Activated T-cell treated with anti-CD3 and anti-CD28 coated beads for 24 hours (primary cell): Measurements from ENCODE around the gene HMG20A.

ENCODE experiments used
- DNase-seq: peaks from one replicate; pipeline ENCODE4 v3.0.0-alpha.2; 2020; ENCODE audit warnings: low read depth

The HMG20A gene

GRCh38 chr15:77478051-77478450 is 57.4 kb downstream of the HMG20A start:
- no peak for DNase-seq

- no peak for DNase-seq
Observed at GRCh38 chr15:77479015-77479414, 58.3 kb downstream of the HMG20A start.

DNA sequence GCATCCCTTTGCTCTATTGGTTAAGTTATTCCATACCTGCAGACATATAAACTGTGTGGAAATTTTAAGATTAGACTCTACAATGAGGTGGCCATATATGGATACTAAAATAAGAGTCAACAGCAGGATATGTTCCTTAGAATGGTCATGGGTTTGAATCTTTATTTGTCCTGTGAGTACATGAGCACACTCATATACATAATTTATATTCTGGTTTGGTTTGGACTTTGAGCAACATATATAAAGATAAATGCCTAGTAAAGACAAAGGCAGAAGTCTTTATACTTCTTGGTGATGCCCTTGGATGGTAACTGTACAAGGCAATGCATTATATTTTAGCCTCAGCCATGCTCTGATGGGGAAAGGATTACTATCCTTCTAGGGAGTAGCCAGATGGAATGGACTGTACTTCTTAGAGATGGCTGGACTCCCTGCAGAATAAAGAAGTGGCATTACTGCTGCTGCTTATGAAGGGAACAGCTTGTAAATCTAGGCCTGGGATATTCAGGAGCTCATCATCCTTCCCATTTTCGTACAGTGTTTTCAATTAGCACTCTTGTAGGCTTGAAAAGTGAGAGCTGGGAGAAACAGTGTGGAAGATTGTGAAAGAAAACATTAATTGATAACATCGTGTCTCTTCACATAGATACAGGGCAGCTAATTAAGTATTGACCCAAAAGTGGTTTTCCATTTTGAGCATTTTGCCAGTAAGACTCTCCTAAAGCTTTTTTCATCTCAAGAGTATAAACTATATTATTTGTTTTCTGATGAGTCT is 60.4 kb downstream of the HMG20A start:
- DNase-seq = no peak

DNA sequence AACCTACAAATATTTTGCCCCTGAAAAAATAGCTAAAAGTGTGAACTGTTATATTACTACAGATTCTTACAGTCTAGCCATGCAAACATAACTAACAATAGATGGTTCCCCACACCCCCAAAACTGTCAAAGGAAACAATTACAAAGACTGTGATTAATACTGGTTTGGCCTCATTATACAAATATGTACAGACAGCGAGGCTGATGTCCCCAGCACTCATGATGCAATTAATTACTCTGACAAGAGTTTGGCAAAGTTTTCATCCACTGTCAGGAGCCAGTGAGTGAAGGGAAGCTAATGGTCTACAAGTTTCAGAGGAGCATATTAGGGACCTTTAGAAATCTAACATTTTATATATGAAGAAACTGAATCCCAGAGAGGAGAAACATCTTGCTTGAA is 61.0 kb downstream of the HMG20A start:
- no peak for DNase-seq

- no peak for DNase-seq
Observed at GRCh38 chr15:77482570-77482969, 61.9 kb downstream of the HMG20A start.

- no peak for DNase-seq
Observed at GRCh38 chr15:77483425-77484140, 62.9 kb downstream of the HMG20A start.

- no peak for DNase-seq
Observed at GRCh38 chr15:77484994-77485393, 64.3 kb downstream of the HMG20A start.

DNA sequence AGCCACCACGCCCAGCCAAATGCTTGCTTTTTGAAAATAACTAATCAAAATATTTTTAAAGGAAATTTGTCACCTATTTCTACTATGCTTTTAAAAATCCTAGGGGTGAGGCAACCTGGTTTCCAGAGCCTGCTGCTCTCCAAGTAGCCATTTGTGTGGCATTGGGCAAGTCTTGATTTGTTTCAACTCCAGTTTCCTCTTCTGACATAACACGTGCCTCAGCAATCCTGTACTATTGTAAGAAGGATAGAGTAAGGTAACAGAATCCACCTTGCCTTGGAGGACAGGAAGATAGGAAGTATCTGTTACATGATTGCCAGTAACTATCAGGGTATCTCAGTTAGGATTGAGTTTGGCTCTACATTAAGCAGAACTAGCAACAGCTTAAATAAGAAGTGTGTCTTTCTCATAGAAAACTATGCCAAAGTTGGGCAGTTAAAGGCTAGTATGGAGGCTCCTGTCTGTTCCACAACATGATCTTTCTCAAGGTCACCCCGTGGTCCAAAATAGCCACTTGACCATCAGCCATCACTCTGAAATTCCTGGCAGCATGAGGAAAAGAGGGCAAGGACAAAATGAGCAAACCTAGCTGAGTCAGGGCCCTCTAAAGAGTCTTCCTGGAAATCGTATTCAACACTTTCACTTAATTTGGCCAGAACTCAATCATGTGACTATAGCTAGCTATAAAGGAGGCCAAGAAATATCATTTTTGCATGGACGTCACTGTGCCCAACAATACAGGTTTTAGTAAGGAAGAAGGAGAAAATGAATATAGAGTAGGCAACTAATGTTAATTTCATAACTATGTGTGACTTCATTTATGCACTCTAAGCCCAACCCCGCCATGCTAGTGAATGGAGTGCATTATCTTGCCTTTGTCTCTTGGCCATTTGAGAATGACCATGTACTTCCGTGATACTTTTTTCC is 66.1 kb downstream of the HMG20A start:
- DNase-seq = no peak

- no peak for DNase-seq
Observed at GRCh38 chr15:77487469-77487842, 66.8 kb downstream of the HMG20A start.

DNA sequence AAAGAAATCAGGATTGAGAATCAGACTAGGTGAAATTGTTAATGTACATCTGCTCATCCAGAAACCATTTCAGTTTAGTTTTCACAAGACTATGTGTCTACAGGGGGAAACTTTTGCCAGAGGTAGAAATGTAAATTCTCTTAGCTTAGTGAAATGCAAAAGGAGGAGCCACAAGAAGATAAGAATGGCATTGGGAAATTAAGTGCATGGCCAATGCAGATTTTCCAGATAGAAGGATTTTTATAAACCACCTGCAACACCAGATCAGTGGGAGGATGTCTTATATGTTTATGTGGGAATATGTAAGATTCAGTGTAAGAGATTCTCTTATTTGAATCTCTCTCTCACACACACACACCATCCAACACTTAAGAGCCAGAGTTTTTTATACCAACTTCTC is 67.2 kb downstream of the HMG20A start:
- DNase-seq = no peak

DNA sequence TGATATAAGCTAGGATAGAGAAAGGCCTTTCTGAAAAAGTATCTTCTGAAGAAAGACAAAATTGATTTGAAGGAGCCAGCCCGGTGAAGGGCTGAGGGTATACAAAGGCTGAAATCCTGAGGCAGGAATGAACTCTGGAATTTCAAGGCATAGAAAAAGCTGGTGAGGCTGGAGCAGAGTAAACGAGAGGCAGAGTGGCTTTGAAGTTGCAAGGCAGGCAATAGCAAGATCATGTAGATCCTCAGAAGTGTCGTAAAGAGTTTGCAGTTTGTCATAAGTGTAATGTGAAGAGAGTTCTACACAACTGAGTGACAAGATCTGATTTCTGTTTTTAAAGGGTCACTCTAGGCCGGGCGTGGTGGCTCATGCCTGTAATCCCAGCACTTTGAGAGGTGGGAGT is 69.0 kb downstream of the HMG20A start:
- DNase-seq = no peak

- no peak for DNase-seq
Observed at GRCh38 chr15:77493324-77493907, 72.7 kb downstream of the HMG20A start.

GRCh38 chr15:77494073-77494867 is 73.6 kb downstream of the HMG20A start:
- no peak for DNase-seq

- DNase-seq = no peak
Observed at GRCh38 chr15:77494964-77495363, 74.3 kb downstream of the HMG20A start.

DNA sequence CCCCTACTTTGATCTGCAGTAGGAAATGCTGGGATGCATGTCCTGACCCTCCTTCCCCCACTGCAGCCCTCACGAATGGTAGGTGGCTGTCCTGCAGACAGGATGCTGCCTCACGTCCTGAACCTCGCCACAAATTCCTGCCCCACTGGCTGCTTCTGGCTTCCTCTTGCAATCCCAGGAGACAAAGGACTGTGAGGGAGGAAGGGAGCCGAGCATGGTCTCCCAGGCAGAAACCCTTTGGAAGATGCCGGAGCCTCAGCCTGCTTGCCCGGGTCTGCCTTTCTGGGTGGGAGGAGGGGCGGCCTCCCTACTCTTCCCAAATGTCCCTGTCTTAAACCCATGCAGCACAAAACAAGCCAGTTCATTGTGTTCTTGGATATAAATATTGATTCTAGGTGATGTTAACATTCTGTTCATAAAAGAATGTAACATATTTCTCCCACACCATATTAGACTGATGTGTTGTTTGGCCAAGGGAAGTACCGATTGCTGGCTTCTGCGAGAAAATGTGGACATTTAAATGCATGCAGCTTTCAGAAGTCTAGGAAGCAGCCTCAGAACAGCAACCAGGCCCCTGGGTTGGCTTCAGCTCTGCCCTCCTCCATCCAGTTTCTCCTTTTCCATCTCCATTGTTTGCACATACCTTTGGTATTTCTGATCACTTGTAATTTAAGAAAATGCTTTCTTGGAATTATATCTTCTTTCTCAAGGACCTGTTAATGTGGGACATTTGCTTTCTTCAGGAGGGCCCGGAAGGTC is 75.3 kb downstream of the HMG20A start:
- DNase-seq = no peak

DNA sequence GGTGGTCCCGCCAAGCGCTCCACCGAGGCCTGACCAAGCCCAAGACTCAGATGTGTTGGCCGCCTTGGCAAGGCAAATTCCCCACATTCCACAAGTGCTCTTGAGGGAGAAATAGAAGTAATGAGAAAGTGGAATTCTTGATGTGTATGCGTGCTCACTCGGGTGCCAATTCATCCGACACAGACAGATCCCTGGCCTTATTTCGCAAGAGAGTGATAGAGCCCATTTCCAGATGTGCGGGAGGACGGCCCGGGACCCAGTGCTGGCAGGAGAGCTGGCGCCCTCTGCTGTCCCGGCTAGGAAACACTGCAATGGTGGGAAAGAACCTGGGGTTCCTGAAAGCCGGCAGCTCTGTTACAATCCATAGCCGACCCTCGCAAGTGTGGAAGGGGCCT is 76.0 kb downstream of the HMG20A start:
- peak; percentile 55 for DNase-seq

- no peak for DNase-seq
Observed at GRCh38 chr15:77497110-77497737, 76.5 kb downstream of the HMG20A start.

DNA sequence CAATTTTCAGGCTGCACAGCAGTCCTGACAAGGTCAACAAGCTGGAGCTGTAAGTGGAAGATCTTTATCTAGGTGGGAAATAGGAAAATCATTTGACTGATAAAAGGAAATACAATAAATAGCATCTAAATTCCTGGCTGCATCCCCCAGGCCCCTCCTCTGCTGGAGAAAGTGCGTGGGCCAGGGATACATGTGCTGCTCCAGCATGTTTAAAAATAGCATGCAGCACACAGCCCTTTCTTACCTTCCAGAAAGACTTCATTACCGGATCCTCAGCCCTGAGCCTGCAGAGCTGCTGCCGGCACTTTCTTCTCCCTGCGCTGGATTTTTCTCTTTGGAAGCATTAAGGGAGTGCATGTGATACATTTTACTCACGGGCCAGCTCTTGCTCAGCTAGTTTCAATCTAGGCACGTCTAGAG is 77.3 kb downstream of the HMG20A start:
- no peak for DNase-seq

GRCh38 chr15:77499087-77499760 is 78.5 kb downstream of the HMG20A start:
- DNase-seq = no peak

GRCh38 chr15:77500989-77501388 is 80.3 kb downstream of the HMG20A start:
- no peak for DNase-seq
